Measurements from ENCODE around the gene B4GALT5.

DNA sequence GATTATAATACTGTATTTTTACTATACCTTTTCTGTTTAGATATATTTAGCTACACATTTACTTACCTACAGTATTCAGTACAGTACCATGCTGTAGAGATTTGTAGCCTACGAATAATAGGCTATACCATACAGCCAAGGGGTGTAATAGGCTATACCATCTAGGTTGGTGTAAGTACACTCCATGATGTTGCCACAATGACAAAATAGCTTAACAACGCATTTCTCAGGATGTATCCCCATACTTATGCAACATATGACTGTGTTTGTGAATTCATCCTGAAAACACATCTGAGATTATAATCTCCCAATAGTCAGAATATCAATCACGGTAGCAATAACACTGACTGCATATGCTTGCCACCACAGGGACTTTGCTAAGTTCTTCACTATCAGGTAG is 20.7 kb downstream of the B4GALT5 start:
- TF ChIP-seq EZH2 (IDR thresholded peaks at IDR 0.05), result no peak
- no peak for TF ChIP-seq POLR2A (IDR thresholded peaks at IDR 0.05; ENCODE audit: borderline replicate concordance, extremely low read depth, insufficient read depth, insufficient read length)
- TF ChIP-seq, protein P1, sequence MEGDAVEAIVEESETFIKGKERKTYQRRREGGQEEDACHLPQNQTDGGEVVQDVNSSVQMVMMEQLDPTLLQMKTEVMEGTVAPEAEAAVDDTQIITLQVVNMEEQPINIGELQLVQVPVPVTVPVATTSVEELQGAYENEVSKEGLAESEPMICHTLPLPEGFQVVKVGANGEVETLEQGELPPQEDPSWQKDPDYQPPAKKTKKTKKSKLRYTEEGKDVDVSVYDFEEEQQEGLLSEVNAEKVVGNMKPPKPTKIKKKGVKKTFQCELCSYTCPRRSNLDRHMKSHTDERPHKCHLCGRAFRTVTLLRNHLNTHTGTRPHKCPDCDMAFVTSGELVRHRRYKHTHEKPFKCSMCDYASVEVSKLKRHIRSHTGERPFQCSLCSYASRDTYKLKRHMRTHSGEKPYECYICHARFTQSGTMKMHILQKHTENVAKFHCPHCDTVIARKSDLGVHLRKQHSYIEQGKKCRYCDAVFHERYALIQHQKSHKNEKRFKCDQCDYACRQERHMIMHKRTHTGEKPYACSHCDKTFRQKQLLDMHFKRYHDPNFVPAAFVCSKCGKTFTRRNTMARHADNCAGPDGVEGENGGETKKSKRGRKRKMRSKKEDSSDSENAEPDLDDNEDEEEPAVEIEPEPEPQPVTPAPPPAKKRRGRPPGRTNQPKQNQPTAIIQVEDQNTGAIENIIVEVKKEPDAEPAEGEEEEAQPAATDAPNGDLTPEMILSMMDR (IDR thresholded peaks at IDR 0.05 in 2 of 3, conservative IDR thresholded peaks at IDR 0.05 in 1 of 3; ENCODE audit: borderline replicate concordance in 1 of 3, insufficient read depth in 1 of 3, low read depth in 2 of 3, low read length in 2 of 3), result no peak
- TF ChIP-seq POLR2AphosphoS5 (IDR thresholded peaks at IDR 0.05; ENCODE audit: low read depth, low read length), result no peak
